ENCODE data around the gene GMIP. TPM values are rescaled to one million over a fixed set of nuclear protein-coding genes. Genes with fewer than 3 reads are reported as not detected.

GMIP gene
- total and polyA plus RNA-seq, 2 of the 13 experiments (the other 11 are each of a cell fraction or from before 2014, with no cell fraction given), result 1.5 to 1.8 TPM

GRCh38 chr19:19579533-19580361 lies 63.7 kb downstream of the GMIP start:
- FAIRE-seq (no peak), DNase-seq (ENCODE audit: low spot score) (no peak), ATAC-seq (no peak)
- in situ Hi-C loops (cut with HindIII; ENCODE audit: extremely low pct_ligation_motif_present, low pct_unique_long_range_greater_than_20kb) (no loop called here), intact Hi-C loops (cut with micrococcal nuclease; ENCODE audit: unreplicated experiment) (no loop called here)
- H4K20me1 ChIP-seq (ENCODE audit: insufficient read depth, low read length), result no peaks in the 10 kb centered on the region
- H3K27me3 ChIP-seq (ENCODE audit: control insufficient read depth in 1 of 2, insufficient read depth in 2 of 2, low read length in 2 of 2), result peaks cover 0 to 6% of the 10 kb centered on the region in 2 experiments; a peak in 3 of 5 replicates
- no peaks in the 10 kb centered on the region for H3K4me1 ChIP-seq (ENCODE audit: insufficient read depth, low read length)
- CTCF ChIA-PET (ENCODE audit: low intra/inter-chr PET ratio, low total read pairs), result no interaction called here
- no TSS peak for BruUV-seq (replicated peaks)
- no peak overlapping the region for H3K4me2 ChIP-seq (ENCODE audit: low read depth, low read length)
- H3K27ac ChIP-seq (ENCODE audit: extremely low read length, insufficient read depth, low read length), result no peak overlapping the region
- WGBS (ENCODE audit: low lambda C conversion rate), result 57% methylated on average over 21 of the region's 25 CpGs
- H3K36me3 ChIP-seq (replicated peaks in 1 of 2; ENCODE audit: control insufficient read depth in 1 of 2, insufficient read depth in 2 of 2, low read length in 2 of 2), result no peaks in the 10 kb centered on the region
- H3K9ac ChIP-seq (ENCODE audit: insufficient read depth, low read depth, low read length), result no peak overlapping the region
- TF ChIP-seq ZNF160 (CRISPR knock-in tag; IDR thresholded peaks at IDR 0.05) (no peak), BHLHE40 (IDR thresholded peaks at IDR 0.05; ENCODE audit: low read length) (no peak), ATRX (CRISPR knock-in tag; IDR thresholded peaks at IDR 0.05; ENCODE audit: borderline replicate concordance) (no peak), ZNF3 (CRISPR knock-in tag; IDR thresholded peaks at IDR 0.05) (no peak), ZNF788 (CRISPR knock-in tag; IDR thresholded peaks at IDR 0.05; ENCODE audit: borderline replicate concordance) (no peak), ZNF205 (CRISPR knock-in tag; IDR thresholded peaks at IDR 0.05) (no peak), HNRNPK (IDR thresholded peaks at IDR 0.05; ENCODE audit: low read depth, low read length, poor library complexity, severe bottlenecking) (no peak), ZNF513 (CRISPR knock-in tag; conservative IDR thresholded peaks at IDR 0.05) (no peak), ZBED4 (CRISPR knock-in tag; IDR thresholded peaks at IDR 0.05; ENCODE audit: borderline replicate concordance) (no peak), ZNF740 (CRISPR knock-in tag; IDR thresholded peaks at IDR 0.05) (no peak), RXRA (CRISPR knock-in tag; IDR thresholded peaks at IDR 0.05) (no peak), ZNF235 (CRISPR knock-in tag; IDR thresholded peaks at IDR 0.05; ENCODE audit: borderline replicate concordance) (no peak), ZSCAN22 (CRISPR knock-in tag; IDR thresholded peaks at IDR 0.05) (no peak), NFE2L1 (CRISPR knock-in tag; IDR thresholded peaks at IDR 0.05; ENCODE audit: borderline replicate concordance) (no peak), ZNF768 (CRISPR knock-in tag; IDR thresholded peaks at IDR 0.05) (no peak), NBN (conservative IDR thresholded peaks at IDR 0.05) (no peak)
- POLR2A ChIA-PET, result no interaction called here
- no peaks in the 10 kb centered on the region for H3K9me3 ChIP-seq (ENCODE audit: low read length)
- no peak overlapping the region for H3K4me3 ChIP-seq (replicated peaks in 1 of 3; ENCODE audit: insufficient read depth in 1 of 3, low read depth in 2 of 3, low read length in 3 of 3)
- no peaks in the 10 kb centered on the region for H3K79me2 ChIP-seq (ENCODE audit: insufficient read depth, low read length)
- no peak overlapping the region for H2AFZ ChIP-seq (ENCODE audit: low read length)

All from HepG2 (cell line).